HL-60 (cell line): ENCODE measurements around the gene SYTL2.
A peak's percentile ranks its signal among the peaks of the same experiment; 100 is the strongest.

Experiments used
- DNase-seq, 2 experiments: peaks; one replicate each; pipeline ENCODE4 v3.0.0-alpha.2; 2010 to 2020; ENCODE audit warnings: low read depth in 1 of 2, low spot score in 1 of 2
- H3K27ac ChIP-seq: fragments of 250-450 bp; sonication (Bioruptor Pico); replicated peaks from 2 replicates; pipeline ENCODE4 v1.5.1; 2020; ENCODE audit warnings: mild to moderate bottlenecking, moderate library complexity
- H3K27me3 ChIP-seq: fragments of 250-450 bp; sonication (Bioruptor Pico); 2 replicates; pipeline ENCODE4 v1.5.1; 2021; ENCODE audit warnings: mild to moderate bottlenecking, moderate library complexity; ENCODE audit not compliant: insufficient read depth, poor library complexity, severe bottlenecking
- H3K4me3 ChIP-seq: replicated peaks from 2 replicates; pipeline ENCODE4 v1.5.1; 2011; ENCODE audit warnings: mild to moderate bottlenecking, control low read depth, low read length; ENCODE audit not compliant: insufficient read depth
- CTCF ChIP-seq: IDR thresholded peaks from one replicate; pipeline ENCODE4 v1.5.1; 2011; ENCODE audit warnings: low read length, control low read depth, inconsistent platforms; ENCODE audit not compliant: insufficient read depth
- GABPA ChIP-seq: IDR thresholded peaks from 2 replicates; pipeline ENCODE4 v1.6.1; 2012; ENCODE audit warnings: low read depth
- POLR2AphosphoS5 ChIP-seq: IDR thresholded peaks from 2 replicates; pipeline ENCODE4 v1.6.1; 2012; ENCODE audit warnings: low read depth
- REST ChIP-seq: IDR thresholded peaks from 2 replicates; pipeline ENCODE4 v1.6.1; 2012; ENCODE audit warnings: low read depth; ENCODE audit not compliant: insufficient replicate concordance
- SPI1 ChIP-seq: IDR thresholded peaks from 2 replicates; pipeline ENCODE4 v1.6.1; 2012; ENCODE audit warnings: low read depth, mild to moderate bottlenecking, borderline replicate concordance

The SYTL2 gene

GRCh38 chr11:85663080-85663752, 147.7 kb downstream of the SYTL2 start:
- no peak for TF ChIP-seq SPI1
- no peak for TF ChIP-seq GABPA
- TF ChIP-seq CTCF: no peak
- no peak for TF ChIP-seq POLR2AphosphoS5
- TF ChIP-seq REST: no peak
- H3K27ac ChIP-seq: peak overlapping the region; percentile 99

GRCh38 chr11:85661972-85662664, 148.8 kb downstream of the SYTL2 start:
- TF ChIP-seq GABPA (no peak), POLR2AphosphoS5 (no peak), CTCF (no peak), REST (no peak), SPI1 (no peak)
- DNase-seq: no peak
- no peaks in the 10 kb centered on the region for H3K27me3 ChIP-seq
- H3K27ac ChIP-seq: no peak overlapping the region
- H3K4me3 ChIP-seq: peak overlapping the region; percentile 96

More at GRCh38 chr11:85663080-85663752, 147.7 kb downstream of the SYTL2 start:
- H3K4me3 ChIP-seq: peak overlapping the region; percentile 96
- no peak for DNase-seq
- no peaks in the 10 kb centered on the region for H3K27me3 ChIP-seq

GRCh38 chr11:85658180-85658579, 152.8 kb downstream of the SYTL2 start:
- Histone ChIP-seq H3K4me3 (no peak overlapping the region), H3K27me3 (no peaks in the 10 kb centered on the region), H3K27ac (no peak overlapping the region)
- no peak for DNase-seq
- TF ChIP-seq REST (no peak), GABPA (no peak), POLR2AphosphoS5 (no peak), CTCF (no peak), SPI1 (no peak)
